Vagina (tissue), 2 donors: ENCODE measurements around the gene SEMA6A. TPM values are rescaled to one million over a fixed set of nuclear protein-coding genes. Genes with fewer than 3 reads are reported as not detected.

Experiments used
- DNase-seq, 2 donors: peaks; one replicate each; pipeline ENCODE4 v3.0.0-alpha.2; 2017; ENCODE audit errors: extremely low spot score in 2 of 2
- H3K27ac ChIP-seq: fragments of 200-600 bp; sonication (generic); one replicate; pipeline ENCODE4 v1.5.1; 2019
- H3K27me3 ChIP-seq: fragments of 200-600 bp; sonication (generic); one replicate; pipeline ENCODE4 v1.5.1; 2019
- H3K36me3 ChIP-seq, 2 donors: fragments of 200-600 bp; sonication (generic); one replicate each; pipeline ENCODE4 v1.5.1; 2017 to 2019
- H3K4me1 ChIP-seq: fragments of 200-600 bp; sonication (generic); one replicate; pipeline ENCODE4 v1.5.1; 2019
- H3K4me3 ChIP-seq, 2 donors: fragments of 200-600 bp; sonication (generic); 1 replicate in 1 of 2; 2 replicates in 1 of 2; pipeline ENCODE4 v1.5.1; 2016 to 2019
- H3K9me3 ChIP-seq: fragments of 200-600 bp; sonication (generic); one replicate; pipeline ENCODE4 v1.5.1; 2019
- CTCF ChIP-seq, 3 experiments: fragments of 450-650 bp in 2 of 3; fragments of 200-600 bp in 1 of 3; sonication (generic) in 1 of 3; IDR thresholded peaks; one replicate each; pipeline ENCODE4 v1.5.1; 2017 to 2019; ENCODE audit warnings: antibody characterized with exemption in 3 of 3, mild to moderate bottlenecking in 2 of 3, moderate library complexity in 2 of 3
- POLR2A ChIP-seq, 2 donors: fragments of 450-650 bp; IDR thresholded peaks; one replicate each; pipeline ENCODE4 v1.6.1; 2017; ENCODE audit warnings: antibody characterized with exemption in 2 of 2, mild to moderate bottlenecking in 2 of 2, moderate library complexity in 2 of 2
- POLR2AphosphoS5 ChIP-seq, 2 donors: sonication (generic); formaldehyde crosslinking; IDR thresholded peaks; one replicate each; pipeline ENCODE4 v1.9.0; 2017; ENCODE audit warnings: antibody characterized with exemption in 2 of 2, mild to moderate bottlenecking in 2 of 2, low read depth in 1 of 2; ENCODE audit not compliant: insufficient read depth in 1 of 2
- intact Hi-C: fragments of 100-400 bp; cut with DNase I; formaldehyde crosslinking; loops from one replicate; pipeline ENCODE4 v1.15.1; 2023
- total RNA-seq: library from RNA; depleted of rRNA; stranded (reverse); fragments of >200 nt; gene quantifications from one replicate; pipeline ENCODE4 v1.2.3, GENCODE V29; 2016

The SEMA6A gene
- total RNA-seq, 1 donor from 2014 or later = 28.7 TPM

DNA sequence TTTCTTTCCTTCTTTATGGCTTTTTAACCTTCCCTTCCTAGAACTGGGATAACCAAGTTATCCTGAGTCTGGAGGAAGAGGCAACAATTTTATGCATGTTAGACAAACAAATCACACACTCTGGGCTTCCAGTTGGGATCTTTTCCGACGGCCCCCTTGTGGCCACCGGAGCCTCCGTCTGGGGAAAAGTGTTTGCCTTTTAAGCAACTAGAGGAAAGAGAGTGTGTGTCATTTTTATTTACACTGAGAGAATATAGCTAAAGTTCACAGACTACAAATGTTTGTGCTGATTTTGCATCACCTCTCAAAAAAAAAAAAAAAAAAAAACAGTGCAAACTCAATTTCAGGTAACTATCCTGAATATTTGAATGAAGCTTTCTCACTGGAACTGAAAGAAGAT is 126.2 kb downstream of the SEMA6A start:
- Histone ChIP-seq H3K4me1 (no peaks in the 10 kb centered on the region), H3K27me3 (no peaks in the 10 kb centered on the region), H3K4me3 (no peak overlapping the region), H3K36me3 (peaks cover 0 to 23% of the 10 kb centered on the region in 2 donors), H3K27ac (no peak overlapping the region), H3K9me3 (no peaks in the 10 kb centered on the region)
- no peak for TF ChIP-seq CTCF (IDR thresholded peaks at IDR 0.05)
- TF ChIP-seq POLR2AphosphoS5 (IDR thresholded peaks at IDR 0.05; ENCODE audit: insufficient read depth in 1 of 2, low read depth in 1 of 2) = no peak
- no peak for DNase-seq
- intact Hi-C loops = no loop called here

DNA sequence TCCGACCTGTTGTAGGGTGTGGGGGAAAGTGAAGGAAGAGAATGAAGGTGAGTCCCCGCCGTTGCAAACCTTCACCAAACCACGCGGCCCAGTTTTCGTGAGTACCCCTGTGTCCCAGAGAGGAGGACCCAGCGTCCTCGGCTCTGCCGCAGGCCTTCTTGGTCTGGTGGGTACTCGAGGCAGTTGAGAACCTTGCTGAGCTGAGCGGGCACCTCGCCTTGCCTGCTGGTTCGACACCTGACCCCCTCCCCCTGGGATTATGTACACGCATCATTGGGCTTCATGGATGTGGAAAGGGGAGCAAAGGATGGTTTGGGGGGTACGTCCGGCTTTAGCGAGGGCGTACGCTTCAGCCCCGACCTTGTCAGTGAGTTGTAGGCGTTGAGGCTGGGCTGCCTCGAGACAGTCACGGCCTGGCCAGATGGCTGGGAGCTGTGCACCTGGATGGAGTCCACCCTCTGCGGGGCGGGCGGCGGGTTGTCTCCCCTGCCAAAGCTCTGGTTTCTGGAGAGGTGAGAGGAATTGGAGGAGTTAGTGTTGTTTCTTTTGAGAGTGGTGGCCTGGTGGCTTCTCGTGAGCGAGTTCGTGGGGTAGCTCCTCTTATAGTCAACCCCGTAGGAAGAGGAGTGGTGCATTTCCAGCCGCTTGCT is 128.1 kb downstream of the SEMA6A start:
- H3K9me3 ChIP-seq = no peaks in the 10 kb centered on the region
- peaks cover 0 to 23% of the 10 kb centered on the region in 2 donors for H3K36me3 ChIP-seq
- no peak for DNase-seq
- H3K4me1 ChIP-seq = no peaks in the 10 kb centered on the region
- H3K27me3 ChIP-seq = no peaks in the 10 kb centered on the region
- H3K27ac ChIP-seq = no peak overlapping the region
- TF ChIP-seq POLR2A (IDR thresholded peaks at IDR 0.05) = no peak
- intact Hi-C loops = no loop called here
- H3K4me3 ChIP-seq = no peak overlapping the region

GRCh38 chr5:116445311-116445710 is 129.3 kb downstream of the SEMA6A start:
- H3K4me1 ChIP-seq = no peaks in the 10 kb centered on the region
- H3K36me3 ChIP-seq = peaks cover 0 to 23% of the 10 kb centered on the region in 2 donors
- H3K27ac ChIP-seq = no peak overlapping the region
- TF ChIP-seq POLR2A (IDR thresholded peaks at IDR 0.05) (no peak), CTCF (IDR thresholded peaks at IDR 0.05) (no peak), POLR2AphosphoS5 (IDR thresholded peaks at IDR 0.05; ENCODE audit: insufficient read depth in 1 of 2, low read depth in 1 of 2) (no peak)
- no peaks in the 10 kb centered on the region for H3K9me3 ChIP-seq
- no peak for DNase-seq
- no peaks in the 10 kb centered on the region for H3K27me3 ChIP-seq
- intact Hi-C loops = no loop called here
- H3K4me3 ChIP-seq = no peak overlapping the region

GRCh38 chr5:116444373-116445295 is 130.0 kb downstream of the SEMA6A start:
- Histone ChIP-seq H3K27ac (no peak overlapping the region), H3K9me3 (no peaks in the 10 kb centered on the region), H3K27me3 (no peaks in the 10 kb centered on the region), H3K4me3 (no peak overlapping the region), H3K4me1 (no peaks in the 10 kb centered on the region), H3K36me3 (peaks cover 0 to 23% of the 10 kb centered on the region in 2 donors)
- intact Hi-C loops = no loop called here
- TF ChIP-seq CTCF (IDR thresholded peaks at IDR 0.05) (no peak), POLR2A (IDR thresholded peaks at IDR 0.05) (no peak), POLR2AphosphoS5 (IDR thresholded peaks at IDR 0.05; ENCODE audit: insufficient read depth in 1 of 2, low read depth in 1 of 2) (no peak)
- no peak for DNase-seq

DNA sequence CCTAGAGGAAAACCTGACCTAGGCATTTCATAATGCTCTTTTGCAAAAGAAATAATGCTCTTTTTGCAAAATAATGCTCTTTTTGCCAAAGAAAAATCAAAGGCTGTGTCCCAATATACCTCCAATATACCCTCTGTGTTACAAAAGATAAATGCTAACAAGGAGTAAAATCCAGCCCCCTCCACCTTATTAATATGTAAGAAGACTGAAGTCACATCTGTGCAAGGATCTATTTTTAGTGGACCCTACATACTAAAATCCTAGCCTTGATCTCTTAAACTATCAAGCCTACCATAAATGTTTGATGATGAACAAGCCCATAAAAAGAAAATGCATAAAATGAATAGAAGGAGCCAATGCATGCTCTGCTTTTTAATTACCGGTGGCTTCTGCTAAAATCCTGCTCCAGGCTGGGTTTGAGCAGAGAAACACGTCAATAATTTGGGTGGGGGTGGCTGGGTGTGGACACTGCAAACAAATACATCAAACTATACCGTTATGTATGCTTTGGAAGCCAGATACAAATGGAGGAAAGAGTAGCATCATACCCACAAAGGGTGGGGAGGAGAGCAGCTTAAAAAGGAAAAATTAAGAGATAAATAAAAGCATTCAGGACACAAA is 131.6 kb downstream of the SEMA6A start:
- no peaks in the 10 kb centered on the region for H3K27me3 ChIP-seq
- H3K36me3 ChIP-seq = peaks cover 0 to 21% of the 10 kb centered on the region in 2 donors
- H3K27ac ChIP-seq = no peak overlapping the region
- DNase-seq = no peak
- H3K4me1 ChIP-seq = no peaks in the 10 kb centered on the region
- intact Hi-C loops = no loop called here
- no peak overlapping the region for H3K4me3 ChIP-seq
- no peaks in the 10 kb centered on the region for H3K9me3 ChIP-seq
- TF ChIP-seq POLR2A (IDR thresholded peaks at IDR 0.05) (no peak), POLR2AphosphoS5 (IDR thresholded peaks at IDR 0.05; ENCODE audit: insufficient read depth in 1 of 2, low read depth in 1 of 2) (no peak)
